Mucosa of rectum (tissue), 2 donors: ENCODE data around the gene UTY.
"Not testable (repeated sequence)": the region's sequence is repeated elsewhere in the genome, so short reads cannot be mapped to it uniquely, and the experiment has no call there.

Experiments used
- H3K27ac ChIP-seq, 2 donors: one replicate each; pipeline ENCODE4 v1.7.0; 2013; ENCODE audit warnings: inconsistent platforms in 2 of 2, low read depth in 2 of 2, low read length in 2 of 2
- H3K27me3 ChIP-seq, 2 donors: one replicate each; pipeline ENCODE4 v1.7.0; 2013; ENCODE audit warnings: low read length in 2 of 2; ENCODE audit not compliant: control insufficient read depth in 2 of 2, insufficient read depth in 2 of 2
- H3K36me3 ChIP-seq, 2 donors: one replicate each; pipeline ENCODE4 v1.7.0; 2013; ENCODE audit warnings: low read length in 2 of 2; ENCODE audit not compliant: control insufficient read depth in 2 of 2, insufficient read depth in 2 of 2
- H3K4me1 ChIP-seq, 2 donors: one replicate each; pipeline ENCODE4 v1.7.0; 2013; ENCODE audit warnings: low read length in 2 of 2, mild to moderate bottlenecking in 1 of 2; ENCODE audit not compliant: control insufficient read depth in 2 of 2, insufficient read depth in 2 of 2
- H3K4me3 ChIP-seq, 2 donors: one replicate each; pipeline ENCODE4 v1.7.0; 2013; ENCODE audit warnings: low read length in 2 of 2
- H3K9ac ChIP-seq, 2 donors: one replicate each; pipeline ENCODE4 v1.7.0; 2013; ENCODE audit warnings: low read length in 2 of 2, low read depth in 1 of 2, mild to moderate bottlenecking in 1 of 2
- H3K9me3 ChIP-seq, 2 donors: one replicate each; pipeline ENCODE4 v1.7.0; 2013; ENCODE audit warnings: low read length in 2 of 2; ENCODE audit not compliant: control insufficient read depth in 2 of 2
- donor health status: healthy.
- donor health status: Normal muscosa, but diverticular disease.

The UTY gene

GRCh38 chrY:13271706-13272105 is 208.1 kb downstream of the UTY start:
- H3K27me3 ChIP-seq: no peaks in the 10 kb centered on the region
- H3K9me3 ChIP-seq: no peaks in the 10 kb centered on the region
- no peak overlapping the region for H3K9ac ChIP-seq
- H3K27ac ChIP-seq: no peak overlapping the region
- H3K4me3 ChIP-seq: no peak overlapping the region
- no peaks in the 10 kb centered on the region for H3K4me1 ChIP-seq
- H3K36me3 ChIP-seq: no peaks in the 10 kb centered on the region

DNA sequence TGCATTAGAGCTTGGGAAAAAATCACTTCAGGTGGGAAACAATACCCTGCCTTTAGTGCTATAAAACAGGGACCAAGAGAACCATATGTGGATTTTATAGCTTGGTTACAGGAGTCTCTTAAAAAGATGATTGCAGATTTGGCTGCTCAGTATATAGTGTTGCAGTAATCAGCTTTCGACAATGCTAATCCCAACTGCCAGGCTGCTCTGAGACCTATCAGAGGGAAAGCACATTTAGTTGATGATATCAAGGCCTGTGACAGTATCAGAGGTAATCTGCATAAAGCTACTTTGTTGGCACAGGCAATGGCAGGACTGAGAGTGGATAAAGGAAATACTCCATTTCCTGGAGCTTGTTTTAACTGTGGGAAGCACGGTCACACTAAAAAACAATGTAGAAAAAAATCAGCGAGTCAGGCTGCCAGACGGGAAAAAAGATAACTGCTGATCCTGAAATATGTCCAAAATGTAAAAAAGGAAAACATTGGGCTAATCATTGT is 225.8 kb downstream of the UTY start:
- not testable (repeated sequence) for H3K27ac ChIP-seq, H3K36me3 ChIP-seq, H3K9me3 ChIP-seq, H3K9ac ChIP-seq, H3K4me3 ChIP-seq, H3K27me3 ChIP-seq, H3K4me1 ChIP-seq

- no peaks in the 10 kb centered on the region for H3K36me3 ChIP-seq
- no peaks in the 10 kb centered on the region for H3K9me3 ChIP-seq
- no peak overlapping the region for H3K27ac ChIP-seq
- no peaks in the 10 kb centered on the region for H3K27me3 ChIP-seq
- H3K4me3 ChIP-seq: no peak overlapping the region
- no peaks in the 10 kb centered on the region for H3K4me1 ChIP-seq
- no peak overlapping the region for H3K9ac ChIP-seq
Measured at GRCh38 chrY:13250421-13250820, 229.4 kb downstream of the UTY start.

GRCh38 chrY:13243716-13244115 is 236.1 kb downstream of the UTY start:
- H3K4me3 ChIP-seq: no peak overlapping the region
- no peaks in the 10 kb centered on the region for H3K9me3 ChIP-seq
- H3K27ac ChIP-seq: no peak overlapping the region
- no peaks in the 10 kb centered on the region for H3K4me1 ChIP-seq
- no peaks in the 10 kb centered on the region for H3K36me3 ChIP-seq
- H3K9ac ChIP-seq: no peak overlapping the region
- H3K27me3 ChIP-seq: no peaks in the 10 kb centered on the region

- Histone ChIP-seq H3K27me3 (no peaks in the 10 kb centered on the region), H3K4me1 (no peaks in the 10 kb centered on the region), H3K27ac (no peak overlapping the region), H3K9me3 (no peaks in the 10 kb centered on the region), H3K4me3 (no peak overlapping the region), H3K9ac (no peak overlapping the region), H3K36me3 (no peaks in the 10 kb centered on the region)
Measured at GRCh38 chrY:13233901-13234300, 245.9 kb downstream of the UTY start.

DNA sequence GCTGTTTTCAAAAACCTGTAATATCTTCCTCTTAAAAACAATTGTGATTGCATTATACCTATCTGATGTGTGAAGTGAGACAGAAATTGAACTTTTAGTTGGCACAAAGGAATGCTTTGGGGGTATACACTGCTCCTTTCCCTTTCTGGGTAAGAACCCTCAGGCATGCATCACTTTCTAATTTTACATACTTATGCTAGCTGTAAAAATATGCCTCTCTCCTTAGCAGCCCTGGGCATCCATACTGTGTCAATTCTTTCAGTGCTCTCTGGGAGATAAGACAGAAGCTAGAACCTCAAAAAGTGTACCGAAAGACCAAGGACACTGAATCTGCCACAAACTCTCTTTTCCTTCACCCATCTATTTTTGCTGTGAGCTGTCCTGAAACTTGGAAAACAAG is 246.7 kb downstream of the UTY start:
- Histone ChIP-seq H3K9ac (no peak overlapping the region), H3K36me3 (no peaks in the 10 kb centered on the region), H3K4me3 (no peak overlapping the region), H3K4me1 (no peaks in the 10 kb centered on the region), H3K27ac (no peak overlapping the region), H3K27me3 (no peaks in the 10 kb centered on the region), H3K9me3 (no peaks in the 10 kb centered on the region)

DNA sequence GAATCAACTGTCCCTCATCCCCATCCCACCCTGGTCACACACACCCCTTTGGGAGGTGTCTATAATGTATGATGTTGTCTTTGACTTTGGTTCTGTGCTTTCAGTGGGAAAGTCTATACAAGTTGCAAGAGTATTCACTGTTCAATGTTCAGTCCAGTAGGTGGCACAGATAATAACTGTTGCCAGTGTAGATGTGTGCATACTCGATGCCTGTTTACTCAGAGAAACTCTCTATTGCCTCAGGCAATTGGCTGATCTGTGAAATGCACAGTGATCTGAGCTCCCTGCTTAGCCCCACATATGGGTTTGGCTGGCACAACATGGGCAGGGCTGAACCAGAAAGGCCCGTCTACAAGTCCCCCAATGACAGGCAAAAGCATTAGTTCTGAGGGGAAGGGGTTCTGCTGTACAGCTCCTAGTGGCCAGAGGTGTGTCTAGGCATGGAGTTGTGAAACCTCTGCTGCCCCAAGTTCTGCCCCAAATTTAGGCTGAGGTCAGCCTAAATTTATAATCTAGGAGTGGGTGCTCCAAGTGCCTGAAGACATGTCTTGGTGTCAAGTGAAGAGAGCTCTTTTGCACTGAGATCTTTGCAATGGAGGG is 252.4 kb downstream of the UTY start:
- Histone ChIP-seq H3K9me3 (no peaks in the 10 kb centered on the region), H3K36me3 (no peaks in the 10 kb centered on the region), H3K4me3 (no peak overlapping the region), H3K9ac (no peak overlapping the region), H3K4me1 (no peaks in the 10 kb centered on the region), H3K27me3 (no peaks in the 10 kb centered on the region), H3K27ac (no peak overlapping the region)

GRCh38 chrY:13210961-13211646 is 268.7 kb downstream of the UTY start:
- Histone ChIP-seq H3K9me3 (no peaks in the 10 kb centered on the region), H3K9ac (no peak overlapping the region), H3K4me3 (no peak overlapping the region), H3K27ac (no peak overlapping the region), H3K36me3 (no peaks in the 10 kb centered on the region), H3K27me3 (no peaks in the 10 kb centered on the region), H3K4me1 (no peaks in the 10 kb centered on the region)

DNA sequence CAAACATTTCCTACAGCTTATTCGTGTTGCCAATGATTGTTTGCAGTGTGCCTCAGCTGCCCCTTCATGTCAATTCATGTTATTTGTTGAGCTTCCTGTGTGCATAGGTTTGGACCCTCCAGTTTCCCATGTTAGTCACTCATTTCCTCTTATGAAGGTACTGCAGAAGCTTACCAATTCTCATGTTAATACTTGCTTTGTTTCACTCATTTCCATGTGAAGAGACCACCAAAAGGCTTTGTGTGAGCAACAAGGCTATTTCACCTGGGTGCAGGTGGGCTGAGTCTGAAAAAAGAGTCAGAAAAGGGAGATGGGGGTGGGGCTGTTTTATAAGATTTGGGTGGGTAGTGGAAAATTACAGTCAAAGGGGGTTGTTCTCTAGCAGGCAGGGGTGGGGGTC is 274.6 kb downstream of the UTY start:
- no peak overlapping the region for H3K4me3 ChIP-seq
- no peaks in the 10 kb centered on the region for H3K36me3 ChIP-seq
- no peaks in the 10 kb centered on the region for H3K9me3 ChIP-seq
- no peaks in the 10 kb centered on the region for H3K4me1 ChIP-seq
- H3K27me3 ChIP-seq: no peaks in the 10 kb centered on the region
- H3K27ac ChIP-seq: no peak overlapping the region
- H3K9ac ChIP-seq: no peak overlapping the region
